GM12878 (cell line): ENCODE data around the gene PODN. TPM values are rescaled to one million over a fixed set of nuclear protein-coding genes. Genes with fewer than 3 reads are reported as not detected.

Experiments used
- ATAC-seq: fragments of 200-7000 bp; cut with Tn5 transposase; 3 replicates; pipeline ENCODE4 v1.9.1; 2020; ENCODE audit warnings: mild to moderate bottlenecking, moderate library complexity
- BruUV-seq: library from RNA; stranded (reverse); fragments of 400-500 nt; replicated peaks from 2 replicates; lab custom pipeline; 2021; lab: Mats Ljungman, UMichigan
- CTCF ChIA-PET: fragments of 300-600 bp; sonication (Branson Sonifier 250); formaldehyde crosslinking; extraction: SDS; loops from one replicate; lab custom pipeline; 2021; ENCODE audit warnings: inconsistent platforms; lab: Yijun Ruan, JAX
- POLR2A ChIA-PET: fragments of 350-600 bp; formaldehyde crosslinking; extraction: SDS; loops from one replicate; lab custom pipeline; 2021; ENCODE audit warnings: inconsistent platforms; lab: Charles Lee
- RAD21 ChIA-PET: fragments of 300-600 bp; sonication (Branson Sonifier 250); formaldehyde crosslinking; loops from one replicate; lab custom pipeline; 2023; ENCODE audit warnings: antibody characterized with exemption; ENCODE audit not compliant: unreplicated experiment; lab: Charles Lee
- SMC1A ChIA-PET: fragments of 300-600 bp; sonication (Branson Sonifier 250); formaldehyde crosslinking; loops from one replicate; lab custom pipeline; 2023; ENCODE audit not compliant: unreplicated experiment, uncharacterized antibody; lab: Charles Lee
- DNase-seq: peaks from one replicate; pipeline ENCODE4 v3.0.0-alpha.2; 2011; ENCODE audit warnings: low read depth, low spot score
- FAIRE-seq: peaks from 3 replicates; lab custom pipeline; 2011; peaks lifted over from hg19 to GRCh38; lab: Jason Lieb, UNC
- H2AFZ ChIP-seq: 2 replicates; pipeline ENCODE4 v1.6.0; 2011; ENCODE audit warnings: low read depth, low read length, control low read depth; ENCODE audit not compliant: control insufficient read depth
- H3K27ac ChIP-seq: 2 replicates; pipeline ENCODE4 v1.5.1; 2011; ENCODE audit warnings: control low read depth; ENCODE audit not compliant: control insufficient read depth, insufficient read depth
- H3K27me3 ChIP-seq, 2 experiments: replicated peaks in 1 of 2; 2 replicates each; pipeline versions ENCODE4 v1.6.0 to v1.6.1; 2011; ENCODE audit warnings: low read length in 1 of 2; ENCODE audit not compliant: control insufficient read depth in 2 of 2, insufficient read depth in 2 of 2
- H3K36me3 ChIP-seq, 2 experiments: 2 replicates each; pipeline ENCODE4 v1.5.1; 2011; ENCODE audit warnings: low read length in 1 of 2; ENCODE audit not compliant: control insufficient read depth in 2 of 2, insufficient read depth in 2 of 2
- H3K4me1 ChIP-seq: 2 replicates; pipeline ENCODE4 v1.6.1; 2011; ENCODE audit warnings: mild to moderate bottlenecking, low read length, moderate library complexity, mixed read lengths; ENCODE audit not compliant: control insufficient read depth, insufficient read depth
- H3K4me2 ChIP-seq: 2 replicates; pipeline ENCODE4 v1.6.0; 2011; ENCODE audit warnings: control low read depth; ENCODE audit not compliant: control insufficient read depth, insufficient read depth
- H3K4me3 ChIP-seq: fragments of 200-600 bp; sonication (generic); 2 replicates; pipeline ENCODE4 v1.5.1; 2016
- H3K79me2 ChIP-seq: 2 replicates; pipeline ENCODE4 v1.6.0; 2011; ENCODE audit warnings: low read length; ENCODE audit not compliant: control insufficient read depth, insufficient read depth
- H3K9ac ChIP-seq: 2 replicates; pipeline ENCODE4 v1.8.0; 2011; ENCODE audit warnings: low read length, control low read depth, mixed read lengths; ENCODE audit not compliant: control insufficient read depth, insufficient read depth
- H3K9me3 ChIP-seq: replicated peaks from 3 replicates; pipeline ENCODE4 v1.5.1; 2011; ENCODE audit warnings: mild to moderate bottlenecking, low read length; ENCODE audit not compliant: control insufficient read depth, insufficient read depth
- H4K20me1 ChIP-seq: 2 replicates; pipeline ENCODE4 v1.6.0; 2011; ENCODE audit not compliant: control insufficient read depth, insufficient read depth
- ATF2 ChIP-seq: IDR thresholded peaks from 2 replicates; pipeline ENCODE4 v1.6.1; 2012; ENCODE audit warnings: low read length, inconsistent platforms
- CREB1 ChIP-seq: IDR thresholded peaks from 2 replicates; pipeline ENCODE4 v1.6.1; 2012; ENCODE audit warnings: low read depth, mild to moderate bottlenecking, inconsistent platforms
- FOXM1 ChIP-seq: IDR thresholded peaks from 2 replicates; pipeline ENCODE4 v1.6.1; 2012; ENCODE audit warnings: low read depth, mild to moderate bottlenecking, inconsistent platforms, low read length, moderate library complexity
- HDAC6 ChIP-seq: fragments of 200-600 bp; sonication (generic); IDR thresholded peaks from one replicate; pipeline ENCODE4 v1.8.0; 2017; ENCODE audit warnings: antibody characterized with exemption; ENCODE audit not compliant: unreplicated experiment
- KAT2A ChIP-seq: conservative IDR thresholded peaks from 2 replicates; pipeline ENCODE4 v1.6.1; 2011; ENCODE audit warnings: low read depth, low read length; ENCODE audit not compliant: control insufficient read depth
- NRF1 ChIP-seq: conservative IDR thresholded peaks from 2 replicates; pipeline ENCODE4 v1.6.1; 2011; ENCODE audit warnings: mild to moderate bottlenecking, low read depth, low read length, improper control_type of control experiment
- PAX8 ChIP-seq: fragments of 450-650 bp; IDR thresholded peaks from 2 replicates; pipeline ENCODE4 v1.6.1; 2017; ENCODE audit warnings: mild to moderate bottlenecking, moderate library complexity
- SIX5 ChIP-seq: IDR thresholded peaks from 2 replicates; pipeline ENCODE4 v1.6.1; 2011; ENCODE audit warnings: mild to moderate bottlenecking, low read depth, low read length, moderate library complexity; ENCODE audit not compliant: severe bottlenecking
- STAT1 ChIP-seq: fragments of 450-650 bp; conservative IDR thresholded peaks from 2 replicates; pipeline ENCODE4 v1.6.1; 2014; ENCODE audit warnings: antibody characterized with exemption, mild to moderate bottlenecking
- STAT3 ChIP-seq: IDR thresholded peaks from 2 replicates; pipeline ENCODE4 v1.6.1; 2011; ENCODE audit warnings: low read depth, low read length, improper control_type of control experiment
- WGBS: methylation state at CpG from one replicate; pipeline ENCODE4 v1.1.6; 2016; ENCODE audit warnings: low lambda C conversion rate; ENCODE audit not compliant: insufficient replicate concordance, insufficient coverage; ENCODE audit errors: missing lambda C conversion rate; 5-methylcytosine and 5-hydroxymethylcytosine counted together
- in situ Hi-C: fragments of 300-500 bp; cut with MboI; formaldehyde crosslinking; loops from 9 replicates; pipeline ENCODE4 v1.14.3; 2018; ENCODE audit warnings: mixed read lengths
- intact Hi-C: fragments of 100-400 bp; cut with micrococcal nuclease; formaldehyde crosslinking; loops from one replicate; pipeline ENCODE4 v1.14.2; 2022; ENCODE audit not compliant: unreplicated experiment
- polyA plus RNA-seq, 11 experiments: library from polyadenylated mRNA; depleted of rRNA in 4 of 11; unstranded in 6 of 11; stranded (reverse) in 5 of 11; fragments of >200 nt; fragmentation: Nextera tagmentation in 4 of 11; fragmentation: Illumina TruSeq in 1 of 11; extraction: Ambion mirVana in 4 of 11; extraction: Trizol in 1 of 11; gene quantifications; 1 replicate in 1 of 11; 2 replicates in 10 of 11; pipeline versions ENCODE4 v1.2.1 to v1.2.3, GENCODE V29; 2011 to 2016; ENCODE audit warnings: inconsistent platforms in 2 of 11, missing spikeins in 2 of 11, low read depth in 1 of 11
- total RNA-seq, 4 experiments: library from RNA; depleted of rRNA in 3 of 4; stranded (reverse); fragments of >200 nt in 3 of 4; fragmentation: Illumina TruSeq in 1 of 4; extraction: Trizol in 1 of 4; gene quantifications; 2 replicates each; pipeline versions ENCODE4 v1.2.1 to v1.2.3, GENCODE V29; 2013 to 2021

Gene PODN
- total and polyA plus RNA-seq, 10 of the 15 experiments (the other 5 are each of a cell fraction or from before 2014, with no cell fraction given), result 0.10 TPM; not detected in 9

- no peak overlapping the region for H3K4me3 ChIP-seq
- no peaks in the 10 kb centered on the region for H3K4me1 ChIP-seq
- ChIA-PET SMC1A (no interaction called here), CTCF (interaction anchor here (1.3 kb wide), 1 partner anchor 10 kb away, joined by 3 read pairs; no protein-coding TSS in a partner anchor), RAD21 (no interaction called here), POLR2A (no interaction called here)
- TF ChIP-seq FOXM1 (no peak), ATF2 (no peak), KAT2A (no peak), HDAC6 (no peak), PAX8 (no peak), STAT3 (no peak), SIX5 (no peak), STAT1 (no peak), CREB1 (no peak), NRF1 (no peak)
- no peak overlapping the region for H2AFZ ChIP-seq
- peaks cover 2 to 7% of the 10 kb centered on the region in 2 experiments; a peak in 3 of 4 replicates for H3K36me3 ChIP-seq
- H4K20me1 ChIP-seq, result no peaks in the 10 kb centered on the region
- H3K79me2 ChIP-seq, result no peaks in the 10 kb centered on the region
- no peak overlapping the region for H3K27ac ChIP-seq
- no peak overlapping the region for H3K4me2 ChIP-seq
- FAIRE-seq, result no peak
- DNase-seq, result no peak
- H3K9me3 ChIP-seq, result no peaks in the 10 kb centered on the region
- in situ Hi-C loops, result no loop called here
- no peaks in the 10 kb centered on the region for H3K27me3 ChIP-seq
- intact Hi-C loops, result no loop called here
- 89% methylated on average over 2 of the region's 2 CpGs for WGBS
- BruUV-seq, result no TSS peak
- no peak overlapping the region for H3K9ac ChIP-seq
- no peak for ATAC-seq
These were observed 11.7 kb upstream of the PODN start for GRCh38 chr1:53050310-53050709.
